NB4 (cell line): ENCODE measurements around the gene SLC38A5.

Source experiments
- DNase-seq: peaks from one replicate; pipeline ENCODE4 v3.0.0; 2010; ENCODE audit warnings: low read depth
- H3K4me3 ChIP-seq: one replicate; pipeline ENCODE4 v1.5.1; 2011; ENCODE audit warnings: mild to moderate bottlenecking, low read depth, low read length, moderate library complexity
- CTCF ChIP-seq: IDR thresholded peaks from one replicate; pipeline ENCODE4 v1.5.1; 2012; ENCODE audit warnings: low read depth, low read length
- MYC ChIP-seq: IDR thresholded peaks from 2 replicates; pipeline ENCODE4 v1.6.1; 2011; ENCODE audit warnings: low read depth, low read length
- POLR2A ChIP-seq: IDR thresholded peaks from 2 replicates; pipeline ENCODE4 v1.6.1; 2011; ENCODE audit warnings: mild to moderate bottlenecking; ENCODE audit not compliant: insufficient read length; ENCODE audit errors: extremely low read depth
- TF ChIP-seq, protein P1 (sequence below): IDR thresholded peaks from 2 replicates; pipeline ENCODE4 v1.6.1; 2011; ENCODE audit warnings: low read depth, low read length

SLC38A5 gene

DNA sequence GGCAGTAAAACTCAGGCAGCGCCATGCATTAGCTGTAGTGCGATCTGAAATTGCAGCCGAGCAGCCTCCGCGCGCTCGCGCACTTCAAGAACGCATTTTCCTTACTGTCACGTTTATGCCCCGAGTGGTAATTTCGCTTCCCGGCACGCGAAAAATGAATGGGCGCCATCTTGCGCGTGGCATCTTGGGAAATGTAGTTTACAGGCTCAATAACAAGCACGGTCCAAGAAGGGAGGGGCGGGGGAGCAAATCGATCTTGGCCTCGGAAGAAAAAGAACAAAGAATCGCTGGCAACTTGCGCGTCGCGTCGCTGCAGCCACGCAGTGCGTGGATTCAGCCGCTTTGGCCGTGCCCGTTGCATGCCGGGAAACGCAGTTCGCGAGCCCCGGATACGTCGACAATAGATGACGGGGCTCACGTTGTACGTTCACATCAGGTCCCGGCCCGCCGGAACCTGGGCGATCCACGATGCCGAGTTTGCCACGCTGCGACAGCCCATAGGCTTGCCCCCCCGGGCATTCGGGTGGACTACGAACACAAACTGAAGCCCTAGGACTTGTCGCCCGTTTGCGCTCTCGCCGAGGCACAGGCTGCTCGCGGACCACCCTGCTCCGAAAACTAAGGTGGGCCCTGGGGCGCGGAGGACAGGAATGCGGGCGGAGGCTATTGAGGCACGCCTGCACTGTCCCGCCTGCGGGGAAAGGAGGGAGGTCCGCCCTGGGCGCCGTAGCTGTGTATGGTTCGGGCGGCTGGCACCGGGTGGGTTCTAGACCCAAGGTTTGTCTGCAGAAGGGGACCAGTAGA is 5.9 kb upstream of the SLC38A5 start, which contains the start of gene FTSJ1:
TSS of gene FTSJ1 (plus strand) at position 426 of the 804 bp plus-strand sequence. CDS start 1,849 bp downstream, outside the sequence.
- peak; percentile 92 for DNase-seq
- peak within 1 kb of the TSS; percentile 92 for H3K4me3 ChIP-seq
- TF ChIP-seq POLR2A (peak; percentile 53), CTCF (no peak), MYC (peak; percentile 71)
- TF ChIP-seq, protein P1, sequence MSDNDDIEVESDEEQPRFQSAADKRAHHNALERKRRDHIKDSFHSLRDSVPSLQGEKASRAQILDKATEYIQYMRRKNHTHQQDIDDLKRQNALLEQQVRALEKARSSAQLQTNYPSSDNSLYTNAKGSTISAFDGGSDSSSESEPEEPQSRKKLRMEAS, result peak; percentile 76

- H3K4me3 ChIP-seq, result peak overlapping the region; percentile 92
- peak; percentile 50 for DNase-seq
- TF ChIP-seq CTCF, result no peak
- no peak for TF ChIP-seq POLR2A
- TF ChIP-seq MYC, result no peak
- TF ChIP-seq, protein P1, result no peak
These were observed 5.2 kb upstream of the SLC38A5 start for GRCh38 chrX:48475296-48475695.

GRCh38 chrX:48474581-48474980 is 4.5 kb upstream of the SLC38A5 start:
- no peak for TF ChIP-seq MYC
- no peak for DNase-seq
- peak overlapping the region; percentile 92 for H3K4me3 ChIP-seq

DNA sequence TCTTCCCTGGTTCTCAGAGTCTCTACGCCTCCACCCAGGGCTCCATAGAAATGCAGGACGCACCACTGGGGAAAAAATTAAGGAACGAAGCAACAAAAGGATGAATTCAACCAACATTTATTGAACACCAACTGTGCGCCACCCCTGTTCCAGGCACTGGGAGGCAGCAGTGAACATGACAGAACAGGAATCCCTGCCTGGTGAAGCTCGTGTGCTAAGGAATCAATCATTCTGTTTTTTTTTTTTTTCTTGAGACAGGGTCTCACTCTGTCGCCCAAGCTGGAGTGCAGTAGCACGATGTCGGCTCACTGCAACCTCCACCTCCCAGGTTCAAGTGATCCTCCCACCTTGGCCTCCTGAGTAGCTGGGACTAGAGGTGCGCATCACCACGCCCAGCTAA is 4.1 kb upstream of the SLC38A5 start:
- H3K4me3 ChIP-seq, result no peak overlapping the region
- peak; percentile 69 for DNase-seq

DNA sequence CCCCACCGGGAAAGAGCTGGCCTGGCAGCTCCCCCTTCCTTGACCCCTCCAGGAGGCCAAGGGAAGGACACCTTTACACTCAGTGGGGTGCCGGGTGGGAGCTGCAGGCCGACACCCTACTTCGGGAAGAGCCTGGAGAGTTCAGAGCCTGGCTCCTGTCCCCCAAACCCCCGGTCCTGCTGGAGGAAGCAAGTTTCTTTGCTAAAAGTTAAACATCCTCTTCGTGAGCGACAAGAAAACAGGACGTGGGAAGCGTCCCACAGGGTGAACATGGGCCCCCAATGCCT is 3.6 kb upstream of the SLC38A5 start:
- TF ChIP-seq, protein P1, result no peak
- TF ChIP-seq POLR2A, result no peak
- TF ChIP-seq MYC, result no peak
- TF ChIP-seq CTCF, result no peak
- DNase-seq, result no peak
- no peak overlapping the region for H3K4me3 ChIP-seq

More for the DNA sequence above, 4.1 kb upstream of the SLC38A5 start:
- TF ChIP-seq, protein P1, result no peak
- no peak for TF ChIP-seq MYC
- no peak for TF ChIP-seq POLR2A
- TF ChIP-seq CTCF, result peak; percentile 36

GRCh38 chrX:48472851-48473703 is 3.0 kb upstream of the SLC38A5 start:
- DNase-seq, result no peak
- TF ChIP-seq MYC (no peak), POLR2A (no peak), CTCF (no peak)
- H3K4me3 ChIP-seq, result no peak overlapping the region
